Transverse colon (tissue), 4 donors: ENCODE data around the gene PARP16. TPM values are rescaled to one million over a fixed set of nuclear protein-coding genes. Genes with fewer than 3 reads are reported as not detected.

Experiments used
- DNase-seq: peaks from one replicate; pipeline ENCODE4 v3.0.0-alpha.2; 2019
- H3K27ac ChIP-seq, 4 donors: fragments of 200-600 bp; sonication (generic); 2 replicates each; pipeline ENCODE4 v1.5.1; 2016 to 2018; ENCODE audit warnings: inconsistent platforms in 4 of 4
- H3K27me3 ChIP-seq: fragments of 200-600 bp; sonication (generic); 2 replicates; pipeline ENCODE4 v1.5.1; 2017; ENCODE audit warnings: inconsistent platforms
- H3K36me3 ChIP-seq, 4 donors: fragments of 200-600 bp; sonication (generic); 2 replicates each; pipeline ENCODE4 v1.5.1; 2017 to 2019; ENCODE audit warnings: inconsistent platforms in 4 of 4
- H3K4me1 ChIP-seq, 4 donors: fragments of 200-600 bp; sonication (generic); 2 replicates each; pipeline ENCODE4 v1.5.1; 2017 to 2020; ENCODE audit warnings: inconsistent platforms in 4 of 4
- H3K4me3 ChIP-seq, 4 donors: fragments of 200-600 bp; sonication (generic); 1 replicate in 1 of 4; 2 replicates in 3 of 4; pipeline versions ENCODE4 v1.5.1 to v1.6.1; 2017 to 2019; ENCODE audit warnings: inconsistent platforms in 4 of 4
- H3K9me3 ChIP-seq, 2 donors: fragments of 200-600 bp; sonication (generic); 2 replicates each; pipeline ENCODE4 v1.5.1; 2017 to 2019; ENCODE audit warnings: inconsistent platforms in 2 of 2
- EP300 ChIP-seq: sonication (generic); formaldehyde crosslinking; IDR thresholded peaks from one replicate; pipeline ENCODE4 v1.6.1; 2017; ENCODE audit warnings: antibody characterized with exemption, low read depth
- POLR2A ChIP-seq: fragments of 450-650 bp; IDR thresholded peaks from one replicate; pipeline ENCODE4 v1.6.1; 2016; ENCODE audit warnings: antibody characterized with exemption, mild to moderate bottlenecking, moderate library complexity
- POLR2AphosphoS5 ChIP-seq, 3 donors: sonication (generic); formaldehyde crosslinking; IDR thresholded peaks; one replicate each; pipeline ENCODE4 v1.6.1; 2016; ENCODE audit warnings: antibody characterized with exemption in 3 of 3
- WGBS, 2 donors: methylation state at CpG; one replicate each; pipeline ENCODE4 v1.1.5; 2018; ENCODE audit warnings: low coverage in 1 of 2; 5-methylcytosine and 5-hydroxymethylcytosine counted together
- in situ Hi-C, 4 donors: fragments of 200-750 bp; cut with MboI; loops; one replicate each; pipeline versions ENCODE4 v1.15.0 to v1.15.1; 2017; ENCODE audit warnings: low sequenced_read_pairs in 3 of 4, low pct_ligation_motif_present in 1 of 4, low pct_unique_long_range_greater_than_20kb in 1 of 4
- intact Hi-C: fragments of 100-400 bp; cut with DNase I; formaldehyde crosslinking; loops from one replicate; pipeline ENCODE4 v1.15.1; 2023; ENCODE audit warnings: low total_unique reads
- total RNA-seq, 4 donors: library from RNA; depleted of rRNA; stranded (reverse); fragments of >200 nt; gene quantifications; one replicate each; pipeline ENCODE4 v1.1.0, GENCODE V29; 2016
- TF ChIP-seq, protein P1 (sequence below), 5 experiments: fragments of 200-600 bp in 3 of 5; fragments of 450-650 bp in 2 of 5; sonication (generic) in 3 of 5; IDR thresholded peaks; 1 replicate in 2 of 5; 2 replicates in 3 of 5; pipeline ENCODE4 v1.5.1; 2016 to 2017; ENCODE audit warnings: antibody characterized with exemption in 5 of 5, inconsistent platforms in 3 of 5, mild to moderate bottlenecking in 2 of 5, moderate library complexity in 1 of 5

Gene PARP16
- total RNA-seq, 4 donors from 2014 or later = 4.6 to 11.5 (median 7.5) TPM

DNA sequence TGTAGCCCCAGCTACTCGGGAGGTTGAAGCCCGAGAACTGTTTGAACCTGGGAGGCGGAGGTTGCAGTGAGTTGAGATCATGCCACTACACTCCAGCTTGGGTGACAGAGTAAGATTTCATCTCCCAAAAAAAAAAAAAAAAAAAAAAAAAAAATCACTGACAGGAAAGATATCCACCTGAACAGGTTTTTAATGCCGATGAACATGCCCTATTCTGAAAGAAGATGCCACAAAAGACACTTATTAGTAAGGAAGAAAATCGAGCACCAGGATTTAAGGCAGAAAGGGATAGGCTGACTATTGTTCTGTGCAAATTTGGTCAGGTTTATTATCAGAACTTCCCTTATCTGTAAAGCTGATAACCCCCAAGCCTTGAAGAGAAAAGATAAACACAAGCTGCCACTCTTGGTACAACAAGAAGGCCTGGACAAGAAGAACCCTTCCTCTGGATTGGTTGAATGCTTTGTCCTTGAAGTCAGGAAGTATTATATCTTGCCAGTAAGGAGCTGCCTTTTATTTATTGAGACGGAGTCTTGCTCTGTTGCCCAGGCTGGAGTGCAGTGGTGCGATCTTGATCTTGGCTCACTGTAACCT is 2.7 kb upstream of the PARP16 start:
- TF ChIP-seq EP300 (no peak), POLR2AphosphoS5 (IDR thresholded peaks at IDR 0.05) (no peak), POLR2A (no peak)
- TF ChIP-seq, protein P1, sequence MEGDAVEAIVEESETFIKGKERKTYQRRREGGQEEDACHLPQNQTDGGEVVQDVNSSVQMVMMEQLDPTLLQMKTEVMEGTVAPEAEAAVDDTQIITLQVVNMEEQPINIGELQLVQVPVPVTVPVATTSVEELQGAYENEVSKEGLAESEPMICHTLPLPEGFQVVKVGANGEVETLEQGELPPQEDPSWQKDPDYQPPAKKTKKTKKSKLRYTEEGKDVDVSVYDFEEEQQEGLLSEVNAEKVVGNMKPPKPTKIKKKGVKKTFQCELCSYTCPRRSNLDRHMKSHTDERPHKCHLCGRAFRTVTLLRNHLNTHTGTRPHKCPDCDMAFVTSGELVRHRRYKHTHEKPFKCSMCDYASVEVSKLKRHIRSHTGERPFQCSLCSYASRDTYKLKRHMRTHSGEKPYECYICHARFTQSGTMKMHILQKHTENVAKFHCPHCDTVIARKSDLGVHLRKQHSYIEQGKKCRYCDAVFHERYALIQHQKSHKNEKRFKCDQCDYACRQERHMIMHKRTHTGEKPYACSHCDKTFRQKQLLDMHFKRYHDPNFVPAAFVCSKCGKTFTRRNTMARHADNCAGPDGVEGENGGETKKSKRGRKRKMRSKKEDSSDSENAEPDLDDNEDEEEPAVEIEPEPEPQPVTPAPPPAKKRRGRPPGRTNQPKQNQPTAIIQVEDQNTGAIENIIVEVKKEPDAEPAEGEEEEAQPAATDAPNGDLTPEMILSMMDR (IDR thresholded peaks at IDR 0.05) = no peak
- in situ Hi-C loops (loop anchor here in 3 of 4 donors (25.0 kb wide), 1 partner anchor 252 kb away; the partner anchor contains the start of genes MTFMT (in 3 of the 3) and SLC51B (in 3 of the 3)), intact Hi-C loops (no loop called here)
- H3K27me3 ChIP-seq = no peaks in the 10 kb centered on the region
- H3K27ac ChIP-seq = no peak overlapping the region
- no peaks in the 10 kb centered on the region for H3K36me3 ChIP-seq
- H3K4me3 ChIP-seq = no peak overlapping the region
- 81 to 90% methylated on average over 2 to 7 of the region's 7 CpGs for WGBS, 2 donors
- no peak for DNase-seq
- no peaks in the 10 kb centered on the region for H3K9me3 ChIP-seq
- peaks cover 4 to 19% (median 16%) of the 10 kb centered on the region in 4 donors for H3K4me1 ChIP-seq

DNA sequence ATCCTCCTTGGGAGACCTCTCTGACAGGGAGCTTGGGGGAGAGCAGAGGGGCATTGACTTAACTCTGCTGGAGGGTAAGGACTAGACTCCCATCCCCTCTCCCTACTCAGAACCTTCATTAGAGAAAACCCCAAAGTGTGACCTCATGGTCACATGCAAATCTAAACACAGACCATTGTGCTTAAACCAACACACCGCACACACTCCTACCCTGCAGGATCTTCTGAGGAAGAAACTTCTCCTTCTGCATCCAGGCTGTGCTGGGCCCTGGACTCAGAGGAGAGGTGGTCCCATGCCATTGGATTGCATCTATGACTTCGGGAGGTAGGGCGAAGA is 805 bp upstream of the PARP16 start:
- H3K9me3 ChIP-seq = no peaks in the 10 kb centered on the region
- peak overlapping the region; percentile 88 to 95 (median 92) for H3K27ac ChIP-seq
- H3K36me3 ChIP-seq = no peaks in the 10 kb centered on the region
- intact Hi-C loops = no loop called here
- 94% methylated on average over 3 of the region's 3 CpGs; no CpG with 5 or more reads in 1 of the 2 donors for WGBS, 2 donors
- no peaks in the 10 kb centered on the region for H3K27me3 ChIP-seq
- DNase-seq = no peak
- no peak for TF ChIP-seq EP300
- TF ChIP-seq, protein P1 (IDR thresholded peaks at IDR 0.05) = no peak
- TF ChIP-seq POLR2AphosphoS5 (IDR thresholded peaks at IDR 0.05) = no peak
- TF ChIP-seq POLR2A = no peak
- H3K4me3 ChIP-seq = no peak overlapping the region
- H3K4me1 ChIP-seq = peaks cover 4 to 19% (median 16%) of the 10 kb centered on the region in 4 donors
- in situ Hi-C loops = loop anchor here in 3 of 4 donors (25.0 kb wide), 1 partner anchor 250 kb away; the partner anchor contains the start of genes MTFMT (in 3 of the 3) and SLC51B (in 3 of the 3)

DNA sequence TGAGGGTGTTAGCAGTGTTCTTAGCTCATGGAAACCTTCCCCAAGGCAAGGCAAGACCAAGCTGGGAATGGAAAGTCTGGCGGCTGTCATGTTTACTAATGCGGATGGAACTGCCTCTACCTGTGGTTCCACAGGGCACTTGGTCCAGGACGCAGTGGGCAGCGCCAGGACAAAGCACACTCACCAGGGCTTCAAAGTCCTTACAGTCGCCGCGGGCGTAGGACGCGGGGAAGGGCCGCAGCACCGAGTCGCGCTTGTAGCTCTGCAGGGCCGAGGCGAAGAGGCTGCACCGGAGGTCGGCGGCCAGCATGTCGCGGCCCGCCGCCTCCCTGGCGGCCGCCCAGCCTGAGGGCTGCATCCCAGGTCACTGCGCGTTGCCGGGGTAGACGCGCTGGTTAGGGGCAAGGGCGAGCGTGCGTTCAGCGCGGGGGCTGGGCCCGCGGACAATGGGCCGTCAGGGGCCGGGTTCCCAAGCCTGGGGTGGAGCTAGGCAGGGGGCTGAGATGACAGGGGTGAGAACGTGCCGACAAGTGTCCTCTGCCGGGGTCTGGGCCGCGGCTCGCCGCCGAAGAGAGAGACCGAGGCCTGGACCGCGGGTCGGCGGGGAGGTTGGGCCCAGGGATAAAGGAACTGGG is 497 bp downstream of the PARP16 start:
- TF ChIP-seq, protein P1 (IDR thresholded peaks at IDR 0.05) = no peak
- TF ChIP-seq EP300 (no peak), POLR2AphosphoS5 (IDR thresholded peaks at IDR 0.05) (peak in 2 of 3 donors; percentile 68 to 70), POLR2A (peak; percentile 68)
- WGBS, 2 donors = 4% methylated on average over 2 of the region's 52 CpGs; no CpG with 5 or more reads in 1 of the 2 donors
- in situ Hi-C loops = loop anchor here in 3 of 4 donors (25.0 kb wide), 1 partner anchor 249 kb away; the partner anchor contains the start of genes MTFMT (in 3 of the 3) and SLC51B (in 3 of the 3)
- Histone ChIP-seq H3K4me3 (peak overlapping the region; percentile 54 to 75 (median 71)), H3K27me3 (no peaks in the 10 kb centered on the region), H3K4me1 (peaks cover 4 to 19% (median 16%) of the 10 kb centered on the region in 4 donors), H3K9me3 (no peaks in the 10 kb centered on the region), H3K27ac (peak overlapping the region; percentile 88 to 95 (median 92)), H3K36me3 (no peaks in the 10 kb centered on the region)
- intact Hi-C loops = no loop called here
- DNase-seq = peak; percentile 62
